Measurements from ENCODE around the gene CCDC50.

- no peak for TF ChIP-seq CTCF (IDR thresholded peaks at IDR 0.05)
- TF ChIP-seq POLR2A (IDR thresholded peaks at IDR 0.05): no peak
- no peak for TF ChIP-seq POLR2AphosphoS5 (IDR thresholded peaks at IDR 0.05; ENCODE audit: insufficient read depth in 1 of 2, low read depth in 1 of 2)
These were observed 62.9 kb downstream of the CCDC50 start for GRCh38 chr3:191391861-191392808.
